GM12874 (cell line): ENCODE results near the gene HSD17B2.

Source experiments
- CTCF ChIP-seq: IDR thresholded peaks from 2 replicates; pipeline ENCODE4 v1.5.1; 2011; ENCODE audit warnings: low read depth, mild to moderate bottlenecking, control low read depth, low read length, moderate library complexity; ENCODE audit not compliant: insufficient read depth

HSD17B2 gene

GRCh38 chr16:82093666-82094300 is 58.7 kb downstream of the HSD17B2 start:
- no peak for TF ChIP-seq CTCF

GRCh38 chr16:82094942-82095540 is 60.0 kb downstream of the HSD17B2 start:
- no peak for TF ChIP-seq CTCF

GRCh38 chr16:82096641-82097040 is 61.6 kb downstream of the HSD17B2 start:
- TF ChIP-seq CTCF = no peak

- TF ChIP-seq CTCF = no peak
Measured at GRCh38 chr16:82105107-82105506, 70.1 kb downstream of the HSD17B2 start.

- TF ChIP-seq CTCF = no peak
Measured at GRCh38 chr16:82108100-82108499, 73.0 kb downstream of the HSD17B2 start.

GRCh38 chr16:82108774-82109173 is 73.7 kb downstream of the HSD17B2 start:
- no peak for TF ChIP-seq CTCF

- TF ChIP-seq CTCF = no peak
Measured at GRCh38 chr16:82111944-82112343, 76.9 kb downstream of the HSD17B2 start.
